ENCODE data around the gene SLC22A5.
A peak's percentile ranks its signal among the peaks of the same experiment; 100 is the strongest.

The SLC22A5 gene

DNA sequence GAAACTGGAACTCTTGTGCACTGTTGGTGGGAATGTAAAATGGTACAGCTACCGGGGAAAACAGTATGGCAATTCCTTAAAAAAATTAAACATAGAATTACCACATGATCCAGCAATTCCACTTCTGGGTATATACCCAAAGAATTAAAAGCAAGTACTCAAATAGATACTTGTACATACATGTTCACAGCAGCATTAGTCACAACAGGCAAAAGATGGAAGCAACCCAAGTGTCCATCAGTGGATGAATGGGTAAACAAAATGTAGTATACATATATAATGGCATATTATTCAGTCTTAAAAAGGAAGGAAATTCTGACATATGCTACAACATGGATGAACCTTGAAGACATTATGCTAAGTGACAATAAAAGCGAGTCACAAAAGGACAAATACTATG, 7.4 kb upstream of the SLC22A5 start:
- H3K14ac ChIP-seq (ENCODE audit: low read length in 2 of 2): no peak overlapping the region
- no peak overlapping the region for H3K4ac ChIP-seq (ENCODE audit: low read depth in 1 of 2, low read length in 2 of 2)
- H3K18ac ChIP-seq (ENCODE audit: low read depth in 1 of 2, low read length in 2 of 2): no peak overlapping the region
- no peak overlapping the region for H3K23ac ChIP-seq (ENCODE audit: low read length in 2 of 2)
- H3K4me1 ChIP-seq (ENCODE audit: control insufficient read depth, insufficient read depth, low read depth, low read length): peaks cover 12% of the 10 kb centered on the region
- H2BK15ac ChIP-seq (ENCODE audit: low read depth, poor library complexity, severe bottlenecking): no peak overlapping the region
- H2BK120ac ChIP-seq (ENCODE audit: low read depth, low read length): no peak overlapping the region
- no peak overlapping the region for H3K27ac ChIP-seq (ENCODE audit: low read length, poor library complexity, severe bottlenecking)
- DNase-seq: no peak
- no peak overlapping the region for H2BK5ac ChIP-seq (ENCODE audit: low read depth, low read length, poor library complexity, severe bottlenecking)
- no peak overlapping the region for H3K9ac ChIP-seq (ENCODE audit: low read length)
- no peak overlapping the region for H3K4me3 ChIP-seq (ENCODE audit: insufficient read depth in 1 of 2, low read depth in 1 of 2, low read length in 2 of 2)
- H3K9me3 ChIP-seq (ENCODE audit: control insufficient read depth, low read length): no peaks in the 10 kb centered on the region
- no peak overlapping the region for H4K8ac ChIP-seq (ENCODE audit: low read length)
- H2AFZ ChIP-seq (ENCODE audit: low read depth, low read length): no peak overlapping the region
- peaks cover 0 to 3% of the 10 kb centered on the region in 2 experiments for H3K36me3 ChIP-seq (ENCODE audit: control insufficient read depth in 1 of 2, insufficient read depth in 2 of 2, low read depth in 1 of 2, low read length in 2 of 2)
- H3K79me1 ChIP-seq (replicated peaks; ENCODE audit: low read length, poor library complexity, severe bottlenecking): peaks cover 8% of the 10 kb centered on the region
- H2AK5ac ChIP-seq (ENCODE audit: low read length, severe bottlenecking): no peak overlapping the region
- H2BK12ac ChIP-seq (ENCODE audit: low read length in 2 of 2): no peak overlapping the region
- H3K4me2 ChIP-seq (ENCODE audit: low read length, poor library complexity, severe bottlenecking): no peak overlapping the region
- no peak overlapping the region for H4K91ac ChIP-seq (ENCODE audit: low read length)
- H3K27me3 ChIP-seq (ENCODE audit: control insufficient read depth in 1 of 2, insufficient read depth in 1 of 2, low read length in 2 of 2): no peaks in the 10 kb centered on the region
- 100% methylated on average over 2 of the region's 2 CpGs for WGBS

GRCh38 chr5:132363431-132364112, 5.9 kb upstream of the SLC22A5 start:
- Histone ChIP-seq H2BK5ac (ENCODE audit: low read depth, low read length, poor library complexity, severe bottlenecking) (no peak overlapping the region), H4K8ac (ENCODE audit: low read length) (no peak overlapping the region), H3K18ac (ENCODE audit: low read depth in 1 of 2, low read length in 2 of 2) (no peak overlapping the region), H3K4me2 (ENCODE audit: low read length, poor library complexity, severe bottlenecking) (no peak overlapping the region), H3K27ac (ENCODE audit: low read length, poor library complexity, severe bottlenecking) (peak overlapping the region; percentile 10), H2BK12ac (ENCODE audit: low read length in 2 of 2) (no peak overlapping the region), H2BK120ac (ENCODE audit: low read depth, low read length) (no peak overlapping the region), H3K9me3 (ENCODE audit: control insufficient read depth, low read length) (no peaks in the 10 kb centered on the region), H3K79me1 (replicated peaks; ENCODE audit: low read length, poor library complexity, severe bottlenecking) (peaks cover 10% of the 10 kb centered on the region), H3K14ac (ENCODE audit: low read length in 2 of 2) (no peak overlapping the region), H3K23ac (ENCODE audit: low read length in 2 of 2) (no peak overlapping the region), H3K9ac (ENCODE audit: low read length) (no peak overlapping the region), H2BK15ac (ENCODE audit: low read depth, poor library complexity, severe bottlenecking) (no peak overlapping the region), H3K27me3 (ENCODE audit: control insufficient read depth in 1 of 2, insufficient read depth in 1 of 2, low read length in 2 of 2) (no peaks in the 10 kb centered on the region), H2AK5ac (ENCODE audit: low read length, severe bottlenecking) (no peak overlapping the region), H3K4me3 (ENCODE audit: insufficient read depth in 1 of 2, low read depth in 1 of 2, low read length in 2 of 2) (peak overlapping the region in 1 of 2 experiments; percentile 13), H3K4ac (ENCODE audit: low read depth in 1 of 2, low read length in 2 of 2) (no peak overlapping the region), H3K36me3 (ENCODE audit: control insufficient read depth in 1 of 2, insufficient read depth in 2 of 2, low read depth in 1 of 2, low read length in 2 of 2) (peaks cover 0 to 3% of the 10 kb centered on the region in 2 experiments), H2AFZ (ENCODE audit: low read depth, low read length) (no peak overlapping the region), H3K4me1 (ENCODE audit: control insufficient read depth, insufficient read depth, low read depth, low read length) (peaks cover 10% of the 10 kb centered on the region), H4K91ac (ENCODE audit: low read length) (no peak overlapping the region)
- DNase-seq: peak; percentile 76
- 57% methylated on average over 7 of the region's 7 CpGs for WGBS

- Histone ChIP-seq H2AFZ (ENCODE audit: low read depth, low read length) (no peak overlapping the region), H2AK5ac (ENCODE audit: low read length, severe bottlenecking) (peak overlapping the region; percentile 99), H3K27me3 (ENCODE audit: control insufficient read depth in 1 of 2, insufficient read depth in 1 of 2, low read length in 2 of 2) (no peaks in the 10 kb centered on the region), H2BK5ac (ENCODE audit: low read depth, low read length, poor library complexity, severe bottlenecking) (no peak overlapping the region), H3K27ac (ENCODE audit: low read length, poor library complexity, severe bottlenecking) (no peak overlapping the region), H4K8ac (ENCODE audit: low read length) (no peak overlapping the region), H2BK12ac (ENCODE audit: low read length in 2 of 2) (no peak overlapping the region), H2BK15ac (ENCODE audit: low read depth, poor library complexity, severe bottlenecking) (no peak overlapping the region), H2BK120ac (ENCODE audit: low read depth, low read length) (no peak overlapping the region), H4K91ac (ENCODE audit: low read length) (no peak overlapping the region), H3K14ac (ENCODE audit: low read length in 2 of 2) (no peak overlapping the region), H3K36me3 (ENCODE audit: control insufficient read depth in 1 of 2, insufficient read depth in 2 of 2, low read depth in 1 of 2, low read length in 2 of 2) (peaks cover 0 to 3% of the 10 kb centered on the region in 2 experiments), H3K9ac (ENCODE audit: low read length) (peak overlapping the region; percentile 45), H3K18ac (ENCODE audit: low read depth in 1 of 2, low read length in 2 of 2) (no peak overlapping the region), H3K9me3 (ENCODE audit: control insufficient read depth, low read length) (no peaks in the 10 kb centered on the region), H3K4me2 (ENCODE audit: low read length, poor library complexity, severe bottlenecking) (no peak overlapping the region), H3K4me1 (ENCODE audit: control insufficient read depth, insufficient read depth, low read depth, low read length) (peaks cover 10% of the 10 kb centered on the region), H3K79me1 (replicated peaks; ENCODE audit: low read length, poor library complexity, severe bottlenecking) (peaks cover 8% of the 10 kb centered on the region), H3K4me3 (ENCODE audit: insufficient read depth in 1 of 2, low read depth in 1 of 2, low read length in 2 of 2) (no peak overlapping the region), H3K4ac (ENCODE audit: low read depth in 1 of 2, low read length in 2 of 2) (no peak overlapping the region), H3K23ac (ENCODE audit: low read length in 2 of 2) (no peak overlapping the region)
- 100% methylated on average over 1 of the region's 1 CpG for WGBS
- peak; percentile 10 for DNase-seq
Observed at GRCh38 chr5:132364319-132364718, 5.2 kb upstream of the SLC22A5 start.

- no peak overlapping the region for H3K4me3 ChIP-seq (ENCODE audit: insufficient read depth in 1 of 2, low read depth in 1 of 2, low read length in 2 of 2)
- H3K23ac ChIP-seq (ENCODE audit: low read length in 2 of 2): no peak overlapping the region
- no peak overlapping the region for H3K4ac ChIP-seq (ENCODE audit: low read depth in 1 of 2, low read length in 2 of 2)
- H3K4me1 ChIP-seq (ENCODE audit: control insufficient read depth, insufficient read depth, low read depth, low read length): peaks cover 11% of the 10 kb centered on the region
- no peak overlapping the region for H2BK15ac ChIP-seq (ENCODE audit: low read depth, poor library complexity, severe bottlenecking)
- no peaks in the 10 kb centered on the region for H3K27me3 ChIP-seq (ENCODE audit: control insufficient read depth in 1 of 2, insufficient read depth in 1 of 2, low read length in 2 of 2)
- no peaks in the 10 kb centered on the region for H3K9me3 ChIP-seq (ENCODE audit: control insufficient read depth, low read length)
- H3K27ac ChIP-seq (ENCODE audit: low read length, poor library complexity, severe bottlenecking): peak overlapping the region; percentile 60
- DNase-seq: peak; percentile 14
- H3K14ac ChIP-seq (ENCODE audit: low read length in 2 of 2): no peak overlapping the region
- H4K91ac ChIP-seq (ENCODE audit: low read length): no peak overlapping the region
- WGBS: 48% methylated on average over 3 of the region's 6 CpGs
- peak overlapping the region; percentile 82 for H2BK5ac ChIP-seq (ENCODE audit: low read depth, low read length, poor library complexity, severe bottlenecking)
- no peak overlapping the region for H2BK12ac ChIP-seq (ENCODE audit: low read length in 2 of 2)
- H3K4me2 ChIP-seq (ENCODE audit: low read length, poor library complexity, severe bottlenecking): no peak overlapping the region
- H2AFZ ChIP-seq (ENCODE audit: low read depth, low read length): no peak overlapping the region
- H3K36me3 ChIP-seq (ENCODE audit: control insufficient read depth in 1 of 2, insufficient read depth in 2 of 2, low read depth in 1 of 2, low read length in 2 of 2): no peaks in the 10 kb centered on the region
- H3K79me1 ChIP-seq (replicated peaks; ENCODE audit: low read length, poor library complexity, severe bottlenecking): peaks cover 8% of the 10 kb centered on the region
- H3K18ac ChIP-seq (ENCODE audit: low read depth in 1 of 2, low read length in 2 of 2): no peak overlapping the region
- no peak overlapping the region for H2BK120ac ChIP-seq (ENCODE audit: low read depth, low read length)
- no peak overlapping the region for H2AK5ac ChIP-seq (ENCODE audit: low read length, severe bottlenecking)
- H4K8ac ChIP-seq (ENCODE audit: low read length): no peak overlapping the region
- H3K9ac ChIP-seq (ENCODE audit: low read length): no peak overlapping the region
Observed at GRCh38 chr5:132365213-132365612, 4.3 kb upstream of the SLC22A5 start.

Measured in mesenchymal stem cell (in vitro differentiated cells and primary cell).